ENCODE measurements around the gene RAB33A. TPM values are rescaled to one million over a fixed set of nuclear protein-coding genes. Genes with fewer than 3 reads are reported as not detected.

Gene RAB33A
- total RNA-seq, 1 experiment from 2014 or later = not detected

GRCh38 chrX:130145123-130145522, 26.6 kb upstream of the RAB33A start:
- Mint-ChIP-seq H3K4me3 (ENCODE audit: unreplicated experiment) (no peak overlapping the region), H3K27me3 (ENCODE audit: insufficient read depth, unreplicated experiment) (peaks cover 61% of the 10 kb centered on the region), H3K4me1 (ENCODE audit: insufficient read depth, unreplicated experiment) (peaks cover 7% of the 10 kb centered on the region), H3K36me3 (ENCODE audit: insufficient read depth, unreplicated experiment) (peaks cover 59% of the 10 kb centered on the region), H3K9me3 (ENCODE audit: unreplicated experiment) (no peaks in the 10 kb centered on the region), H3K27ac (ENCODE audit: low read depth, unreplicated experiment) (no peak overlapping the region)
- BruUV-seq (replicated peaks) = no TSS peak
- ChIA-PET CTCF (interaction anchor here (0.7 to 1.1 kb wide), 3 partner anchors 10 to 545 kb away, joined by 3 to 4 read pairs (median 4); no protein-coding TSS in a partner anchor), POLR2A (interaction anchor here (1.5 to 1.6 kb wide), 2 partner anchors 11 to 20 kb away, joined by 3 to 10 read pairs; partner anchors contain the start of gene AIFM1)
- intact Hi-C loops (cut with micrococcal nuclease) = no loop called here
- TF ChIP-seq CTCF (IDR thresholded peaks at IDR 0.05; ENCODE audit: unreplicated experiment) = no peak
- DNase-seq (ENCODE audit: unreplicated experiment) = no peak

GRCh38 chrX:130147631-130148030, 24.1 kb upstream of the RAB33A start:
- Mint-ChIP-seq H3K9me3 (ENCODE audit: unreplicated experiment) (no peaks in the 10 kb centered on the region), H3K4me1 (ENCODE audit: insufficient read depth, unreplicated experiment) (peaks cover 7% of the 10 kb centered on the region), H3K36me3 (ENCODE audit: insufficient read depth, unreplicated experiment) (peaks cover 61% of the 10 kb centered on the region), H3K27me3 (ENCODE audit: insufficient read depth, unreplicated experiment) (peaks cover 38% of the 10 kb centered on the region), H3K27ac (ENCODE audit: low read depth, unreplicated experiment) (no peak overlapping the region), H3K4me3 (ENCODE audit: unreplicated experiment) (no peak overlapping the region)
- ChIA-PET POLR2A (interaction anchor here (0.6 to 1.2 kb wide), 4 partner anchors 11 to 44 kb away, joined by 3 to 4 read pairs (median 3); partner anchors contain the start of gene AIFM1), CTCF (interaction anchor here (1.4 to 1.7 kb wide), 3 partner anchors 46 to 542 kb away, joined by 6 to 9 read pairs (median 8); no protein-coding TSS in a partner anchor)
- no peak for TF ChIP-seq CTCF (IDR thresholded peaks at IDR 0.05; ENCODE audit: unreplicated experiment)
- intact Hi-C loops (cut with micrococcal nuclease) = no loop called here
- DNase-seq (ENCODE audit: unreplicated experiment) = no peak
- no TSS peak for BruUV-seq (replicated peaks)

GRCh38 chrX:130155564-130155963, 16.2 kb upstream of the RAB33A start:
- H3K4me1 Mint-ChIP-seq (ENCODE audit: insufficient read depth, unreplicated experiment) = no peaks in the 10 kb centered on the region
- ChIA-PET POLR2A (interaction anchor here (0.7 to 1.5 kb wide), 2 partner anchors 10 to 28 kb away, joined by 3 to 4 read pairs; no protein-coding TSS in a partner anchor), CTCF (interaction anchor here (1.3 to 1.5 kb wide), 2 partner anchors 10 to 76 kb away, joined by 4 to 5 read pairs; no protein-coding TSS in a partner anchor)
- no peak for TF ChIP-seq CTCF (IDR thresholded peaks at IDR 0.05; ENCODE audit: unreplicated experiment)
- intact Hi-C loops (cut with micrococcal nuclease) = no loop called here
- no peaks in the 10 kb centered on the region for H3K9me3 Mint-ChIP-seq (ENCODE audit: unreplicated experiment)
- BruUV-seq (replicated peaks) = no TSS peak
- peaks cover 10% of the 10 kb centered on the region for H3K36me3 Mint-ChIP-seq (ENCODE audit: insufficient read depth, unreplicated experiment)
- DNase-seq (ENCODE audit: unreplicated experiment) = no peak
- H3K27me3 Mint-ChIP-seq (ENCODE audit: insufficient read depth, unreplicated experiment) = peaks cover 36% of the 10 kb centered on the region
- no peak overlapping the region for H3K27ac Mint-ChIP-seq (ENCODE audit: low read depth, unreplicated experiment)
- no peak overlapping the region for H3K4me3 Mint-ChIP-seq (ENCODE audit: unreplicated experiment)

- TF ChIP-seq CTCF (IDR thresholded peaks at IDR 0.05; ENCODE audit: unreplicated experiment) = no peak
- intact Hi-C loops (cut with micrococcal nuclease) = no loop called here
- CTCF ChIA-PET = interaction anchor here (0.5 kb wide), 1 partner anchor 246 kb away, joined by 3 read pairs; no protein-coding TSS in a partner anchor
- BruUV-seq (replicated peaks) = no TSS peak
- no peak for DNase-seq (ENCODE audit: unreplicated experiment)
- Mint-ChIP-seq H3K27me3 (ENCODE audit: insufficient read depth, unreplicated experiment) (peaks cover 47% of the 10 kb centered on the region), H3K4me1 (ENCODE audit: insufficient read depth, unreplicated experiment) (no peaks in the 10 kb centered on the region), H3K36me3 (ENCODE audit: insufficient read depth, unreplicated experiment) (peaks cover 9% of the 10 kb centered on the region), H3K27ac (ENCODE audit: low read depth, unreplicated experiment) (no peak overlapping the region), H3K4me3 (ENCODE audit: unreplicated experiment) (no peak overlapping the region), H3K9me3 (ENCODE audit: unreplicated experiment) (no peaks in the 10 kb centered on the region)
- POLR2A ChIA-PET = no interaction called here
These were observed 13.5 kb upstream of the RAB33A start for GRCh38 chrX:130158311-130158710.
